Astrocyte of the spinal cord (primary cell): Measurements from ENCODE around the gene PCDHGA6.
"Not testable (repeated sequence)": the region's sequence is repeated elsewhere in the genome, so short reads cannot be mapped to it uniquely, and the experiment has no call there.

Experiments
- DNase-seq: peaks from one replicate; pipeline ENCODE4 v3.0.0; 2011; ENCODE audit warnings: low read depth, low spot score
- H3K4me3 ChIP-seq: 2 replicates; pipeline ENCODE4 v1.5.1; 2011; ENCODE audit warnings: low read depth, mild to moderate bottlenecking, low read length, moderate library complexity
- in situ Hi-C: cut with HindIII; loops from 2 replicates; pipeline ENCODE4 v1.10.0; 2017; ENCODE audit warnings: low sequenced_read_pairs
- TF ChIP-seq, protein P1 (sequence below): IDR thresholded peaks from 2 replicates; pipeline ENCODE4 v1.5.1; 2012; ENCODE audit warnings: low read depth, mild to moderate bottlenecking, low read length, inconsistent platforms

PCDHGA6 gene

DNA sequence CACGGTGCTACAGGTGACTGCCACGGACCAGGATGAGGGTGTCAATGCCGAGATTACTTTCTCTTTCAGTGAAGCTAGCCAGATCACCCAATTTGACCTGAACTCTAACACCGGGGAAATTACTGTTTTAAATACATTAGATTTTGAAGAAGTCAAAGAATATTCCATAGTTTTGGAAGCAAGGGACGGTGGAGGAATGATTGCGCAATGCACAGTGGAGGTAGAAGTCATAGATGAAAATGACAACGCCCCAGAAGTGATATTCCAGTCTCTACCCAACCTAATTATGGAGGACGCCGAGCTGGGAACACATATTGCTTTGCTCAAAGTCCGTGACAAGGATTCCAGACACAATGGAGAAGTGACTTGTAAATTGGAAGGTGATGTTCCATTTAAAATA lies 15.0 kb downstream of the PCDHGA6 start:
- H3K4me3 ChIP-seq: no peak overlapping the region
- DNase-seq: no peak
- TF ChIP-seq, protein P1, sequence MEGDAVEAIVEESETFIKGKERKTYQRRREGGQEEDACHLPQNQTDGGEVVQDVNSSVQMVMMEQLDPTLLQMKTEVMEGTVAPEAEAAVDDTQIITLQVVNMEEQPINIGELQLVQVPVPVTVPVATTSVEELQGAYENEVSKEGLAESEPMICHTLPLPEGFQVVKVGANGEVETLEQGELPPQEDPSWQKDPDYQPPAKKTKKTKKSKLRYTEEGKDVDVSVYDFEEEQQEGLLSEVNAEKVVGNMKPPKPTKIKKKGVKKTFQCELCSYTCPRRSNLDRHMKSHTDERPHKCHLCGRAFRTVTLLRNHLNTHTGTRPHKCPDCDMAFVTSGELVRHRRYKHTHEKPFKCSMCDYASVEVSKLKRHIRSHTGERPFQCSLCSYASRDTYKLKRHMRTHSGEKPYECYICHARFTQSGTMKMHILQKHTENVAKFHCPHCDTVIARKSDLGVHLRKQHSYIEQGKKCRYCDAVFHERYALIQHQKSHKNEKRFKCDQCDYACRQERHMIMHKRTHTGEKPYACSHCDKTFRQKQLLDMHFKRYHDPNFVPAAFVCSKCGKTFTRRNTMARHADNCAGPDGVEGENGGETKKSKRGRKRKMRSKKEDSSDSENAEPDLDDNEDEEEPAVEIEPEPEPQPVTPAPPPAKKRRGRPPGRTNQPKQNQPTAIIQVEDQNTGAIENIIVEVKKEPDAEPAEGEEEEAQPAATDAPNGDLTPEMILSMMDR: no peak

DNA sequence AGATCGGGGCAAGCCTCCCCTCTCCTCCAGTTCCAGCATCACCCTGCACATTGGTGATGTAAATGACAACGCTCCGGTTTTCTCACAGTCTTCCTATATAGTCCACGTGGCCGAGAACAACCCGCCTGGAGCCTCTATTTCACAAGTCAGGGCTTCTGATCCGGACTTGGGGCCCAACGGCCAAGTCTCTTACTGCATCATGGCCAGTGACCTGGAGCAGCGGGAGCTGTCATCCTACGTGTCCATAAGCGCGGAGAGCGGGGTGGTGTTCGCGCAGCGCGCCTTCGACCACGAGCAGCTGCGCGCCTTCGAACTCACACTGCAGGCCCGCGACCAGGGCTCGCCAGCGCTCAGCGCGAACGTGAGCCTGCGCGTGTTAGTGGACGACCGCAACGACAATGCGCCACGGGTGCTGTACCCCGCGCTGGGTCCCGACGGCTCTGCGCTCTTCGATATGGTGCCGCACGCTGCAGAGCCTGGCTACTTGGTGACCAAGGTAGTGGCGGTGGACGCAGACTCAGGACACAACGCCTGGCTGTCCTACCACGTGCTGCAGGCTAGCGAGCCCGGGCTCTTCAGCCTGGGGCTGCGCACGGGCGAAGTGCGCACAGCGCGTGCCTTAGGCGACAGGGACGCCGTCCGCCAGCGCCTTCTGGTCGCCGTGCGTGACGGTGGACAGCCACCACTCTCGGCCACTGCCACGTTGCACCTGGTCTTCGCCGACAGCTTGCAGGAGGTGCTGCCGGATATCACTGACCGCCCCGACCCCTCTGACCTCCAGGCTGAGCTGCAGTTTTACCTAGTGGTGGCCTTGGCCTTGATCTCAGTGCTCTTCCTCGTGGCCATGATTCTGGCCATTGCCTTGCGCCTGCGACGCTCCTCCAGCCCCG lies 15.7 kb downstream of the PCDHGA6 start:
- DNase-seq: no peak

More for the DNA sequence above, 15.0 kb downstream of the PCDHGA6 start:
- in situ Hi-C loops: no loop called here

DNA sequence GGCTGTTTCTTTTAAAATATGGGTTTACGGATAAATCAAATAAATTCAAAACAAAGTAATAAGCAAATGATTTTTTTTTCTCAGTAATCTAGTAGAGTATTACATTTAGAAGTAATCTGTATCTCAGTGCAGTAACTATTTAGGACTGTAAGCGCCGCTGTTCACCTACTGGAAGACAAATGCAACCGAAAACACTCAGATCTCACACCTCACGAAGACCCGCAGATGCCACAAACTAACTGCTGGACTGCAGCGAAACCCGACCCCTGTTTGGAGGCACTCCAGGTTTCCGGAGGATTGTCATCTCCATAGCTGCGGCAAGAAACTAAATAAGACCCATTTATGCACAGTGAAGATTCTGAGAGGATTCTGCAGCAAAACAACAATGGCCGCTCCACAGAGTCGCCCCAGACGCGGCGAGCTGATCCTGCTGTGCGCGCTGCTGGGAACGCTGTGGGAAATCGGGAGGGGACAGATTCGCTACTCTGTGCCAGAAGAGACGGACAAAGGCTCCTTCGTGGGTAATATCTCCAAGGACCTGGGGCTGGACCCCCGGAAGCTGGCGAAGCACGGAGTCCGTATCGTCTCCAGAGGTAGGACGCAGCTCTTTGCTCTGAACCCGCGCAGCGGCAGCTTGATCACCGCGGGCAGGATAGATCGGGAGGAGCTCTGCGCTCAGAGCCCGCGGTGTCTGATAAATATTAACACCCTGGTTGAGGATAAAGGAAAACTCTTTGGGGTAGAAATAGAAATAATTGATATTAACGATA lies 18.9 kb downstream of the PCDHGA6 start, which contains the start of gene PCDHGA8:
TSS of gene PCDHGA8 (plus strand) at position 205 of the 770 bp plus-strand sequence. CDS start at position 386, 181 bp downstream.
- no peak for DNase-seq
- H3K4me3 ChIP-seq: no peak within 1 kb of the TSS
- in situ Hi-C loops: no loop called here
- TF ChIP-seq, protein P1: peak; percentile 13

More for the DNA sequence above, 15.7 kb downstream of the PCDHGA6 start:
- TF ChIP-seq, protein P1: no peak
- no peak overlapping the region for H3K4me3 ChIP-seq
- in situ Hi-C loops: no loop called here

DNA sequence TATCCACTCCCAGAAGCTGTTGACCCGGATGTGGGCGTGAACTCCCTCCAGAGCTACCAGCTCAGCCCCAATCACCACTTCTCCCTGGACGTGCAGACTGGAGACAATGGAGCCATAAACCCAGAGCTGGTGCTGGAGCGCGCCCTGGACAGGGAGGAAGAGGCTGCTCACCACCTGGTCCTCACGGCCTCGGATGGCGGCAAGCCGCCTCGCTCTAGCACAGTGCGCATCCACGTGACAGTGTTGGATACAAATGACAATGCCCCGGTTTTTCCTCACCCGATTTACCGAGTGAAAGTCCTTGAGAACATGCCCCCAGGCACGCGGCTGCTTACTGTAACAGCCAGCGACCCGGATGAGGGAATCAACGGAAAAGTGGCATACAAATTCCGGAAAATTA lies 19.6 kb downstream of the PCDHGA6 start:
- in situ Hi-C loops: no loop called here
- no peak for DNase-seq
- no peak overlapping the region for H3K4me3 ChIP-seq
- TF ChIP-seq, protein P1: no peak

DNA sequence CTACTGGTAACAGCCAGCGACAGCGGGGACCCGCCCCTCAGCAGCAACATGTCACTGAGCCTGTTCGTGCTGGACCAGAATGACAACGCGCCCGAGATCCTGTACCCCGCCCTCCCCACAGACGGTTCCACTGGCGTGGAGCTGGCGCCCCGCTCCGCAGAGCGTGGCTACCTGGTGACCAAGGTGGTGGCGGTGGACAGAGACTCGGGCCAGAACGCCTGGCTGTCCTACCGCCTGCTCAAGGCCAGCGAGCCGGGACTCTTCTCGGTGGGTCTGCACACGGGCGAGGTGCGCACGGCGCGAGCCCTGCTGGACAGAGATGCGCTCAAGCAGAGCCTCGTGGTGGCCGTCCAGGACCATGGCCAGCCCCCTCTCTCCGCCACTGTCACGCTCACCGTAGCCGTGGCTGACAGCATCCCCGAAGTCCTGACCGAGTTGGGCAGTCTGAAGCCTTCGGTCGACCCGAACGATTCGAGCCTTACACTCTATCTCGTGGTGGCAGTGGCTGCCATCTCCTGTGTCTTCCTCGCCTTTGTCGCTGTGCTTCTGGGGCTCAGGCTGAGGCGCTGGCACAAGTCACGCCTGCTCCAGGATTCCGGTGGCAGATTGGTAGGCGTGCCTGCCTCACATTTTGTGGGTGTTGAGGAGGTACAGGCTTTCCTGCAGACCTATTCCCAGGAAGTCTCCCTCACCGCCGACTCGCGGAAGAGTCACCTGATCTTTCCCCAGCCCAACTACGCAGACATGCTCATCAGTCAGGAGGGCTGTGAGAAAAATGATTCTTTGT lies 20.9 kb downstream of the PCDHGA6 start:
- in situ Hi-C loops, DNase-seq: not testable (repeated sequence)

DNA sequence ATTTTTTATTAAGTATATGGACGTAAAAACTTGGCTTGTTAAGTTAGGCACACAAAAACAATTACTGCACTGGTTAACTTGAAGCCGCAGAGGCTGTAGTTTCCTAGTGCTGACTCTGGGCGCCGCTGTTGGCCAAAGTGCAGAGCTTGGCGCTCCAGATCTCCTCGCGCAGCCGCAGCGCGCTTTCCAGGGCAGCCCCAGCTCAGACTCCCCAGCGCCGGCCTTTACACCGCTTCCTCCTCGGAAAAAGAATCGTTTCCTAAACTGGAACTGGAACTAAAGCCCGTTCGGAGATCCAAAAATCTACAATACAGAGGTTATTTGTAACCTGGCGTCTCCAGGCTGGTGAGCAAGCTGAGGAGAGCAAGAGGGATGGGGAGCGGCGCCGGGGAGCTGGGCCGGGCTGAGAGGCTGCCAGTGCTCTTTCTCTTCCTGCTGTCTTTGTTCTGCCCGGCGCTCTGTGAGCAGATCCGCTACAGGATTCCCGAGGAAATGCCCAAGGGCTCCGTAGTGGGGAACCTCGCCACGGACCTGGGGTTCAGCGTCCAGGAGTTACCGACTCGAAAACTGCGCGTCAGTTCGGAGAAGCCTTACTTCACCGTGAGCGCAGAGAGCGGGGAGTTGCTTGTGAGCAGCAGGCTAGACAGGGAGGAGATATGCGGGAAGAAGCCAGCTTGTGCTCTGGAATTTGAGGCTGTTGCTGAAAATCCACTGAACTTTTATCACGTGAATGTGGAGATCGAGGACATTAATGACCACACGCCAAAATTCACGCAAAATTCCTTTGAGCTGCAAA lies 24.3 kb downstream of the PCDHGA6 start, which contains the start of gene PCDHGB5:
TSS of gene PCDHGB5 (plus strand) at position 192 of the 796 bp plus-strand sequence. CDS start at position 373, 181 bp downstream.
- H3K4me3 ChIP-seq: peak within 1 kb of the TSS; percentile 38
- in situ Hi-C loops: not testable (repeated sequence)
- DNase-seq: peak; percentile 72
- TF ChIP-seq, protein P1: peak; percentile 65

More for the DNA sequence above, 20.9 kb downstream of the PCDHGA6 start:
- H3K4me3 ChIP-seq: not testable (repeated sequence)
